Measurements from ENCODE around the gene DLGAP4. TPM values are rescaled to one million over a fixed set of nuclear protein-coding genes. Genes with fewer than 3 reads are reported as not detected.

The DLGAP4 gene
- total and polyA plus RNA-seq, 7 experiments from 2014 or later = 15.0 to 40.2 (median 35.3) TPM

- Mint-ChIP-seq H3K4me3 (no peak overlapping the region), H3K36me3 (no peaks in the 10 kb centered on the region), H3K4me1 (peaks cover 0 to 8% (median 4%) of the 10 kb centered on the region in 7 donors), H3K27me3 (peaks cover 0 to 14% (median 5%) of the 10 kb centered on the region in 5 donors), H3K9me3 (peaks cover 0 to 2% (median 0%) of the 10 kb centered on the region in 11 donors), H3K27ac (no peak overlapping the region)
- H3K27ac ChIP-seq (ENCODE audit: low read depth, low read length) = no peak overlapping the region
- no peaks in the 10 kb centered on the region for H3K4me1 ChIP-seq (ENCODE audit: control insufficient read depth in 2 of 2, insufficient read depth in 2 of 2, low read length in 2 of 2)
- DNase-seq (no peak), ATAC-seq (no peak)
- ChIA-PET CTCF (interaction anchor here (1.6 to 3.8 kb wide), 3 partner anchors 227 to 448 kb away, joined by 6 to 24 read pairs (median 15); no protein-coding TSS in a partner anchor), POLR2A (no interaction called here)
- no peaks in the 10 kb centered on the region for H3K27me3 ChIP-seq (ENCODE audit: control insufficient read depth in 2 of 2, insufficient read depth in 2 of 2, low read length in 2 of 2)
- intact Hi-C loops (cut with micrococcal nuclease) = no loop called here
- no peak overlapping the region for H3K4me3 ChIP-seq (ENCODE audit: low read length)
- no peaks in the 10 kb centered on the region for H3K36me3 ChIP-seq (ENCODE audit: control insufficient read depth in 2 of 3, insufficient read depth in 3 of 3, low read length in 3 of 3)
- H3K9me3 ChIP-seq (ENCODE audit: control insufficient read depth in 2 of 3, low read length in 3 of 3) = no peaks in the 10 kb centered on the region
Measured at GRCh38 chr20:36440370-36441026, 134.4 kb downstream of the DLGAP4 start.

GRCh38 chr20:36441027-36441414 is 134.9 kb downstream of the DLGAP4 start:
- Mint-ChIP-seq H3K27me3 (peaks cover 0 to 19% (median 10%) of the 10 kb centered on the region in 5 donors), H3K27ac (no peak overlapping the region), H3K36me3 (peaks cover 0 to 1% (median 0%) of the 10 kb centered on the region in 5 donors), H3K9me3 (peaks cover 0 to 2% (median 0%) of the 10 kb centered on the region in 11 donors), H3K4me3 (no peak overlapping the region), H3K4me1 (peaks cover 0 to 8% (median 4%) of the 10 kb centered on the region in 7 donors)
- no peak for DNase-seq
- Histone ChIP-seq H3K27me3 (ENCODE audit: control insufficient read depth in 2 of 2, insufficient read depth in 2 of 2, low read length in 2 of 2) (no peaks in the 10 kb centered on the region), H3K4me1 (ENCODE audit: control insufficient read depth in 2 of 2, insufficient read depth in 2 of 2, low read length in 2 of 2) (no peaks in the 10 kb centered on the region), H3K9me3 (ENCODE audit: control insufficient read depth in 2 of 3, low read length in 3 of 3) (no peaks in the 10 kb centered on the region), H3K36me3 (ENCODE audit: control insufficient read depth in 2 of 3, insufficient read depth in 3 of 3, low read length in 3 of 3) (no peaks in the 10 kb centered on the region), H3K4me3 (ENCODE audit: low read length) (no peak overlapping the region), H3K27ac (ENCODE audit: low read depth, low read length) (no peak overlapping the region)
- intact Hi-C loops (cut with micrococcal nuclease) = no loop called here
- CTCF ChIA-PET = interaction anchor here (3.8 kb wide), 1 partner anchor 238 kb away, joined by 24 read pairs; no protein-coding TSS in a partner anchor
- POLR2A ChIA-PET = no interaction called here
- ATAC-seq = no peak

GRCh38 chr20:36441416-36441815 is 135.3 kb downstream of the DLGAP4 start:
- H3K27ac ChIP-seq (ENCODE audit: low read depth, low read length) = no peak overlapping the region
- Mint-ChIP-seq H3K4me1 (peaks cover 0 to 8% (median 4%) of the 10 kb centered on the region in 7 donors), H3K27me3 (peaks cover 0 to 21% (median 12%) of the 10 kb centered on the region in 5 donors), H3K27ac (no peak overlapping the region), H3K4me3 (no peak overlapping the region), H3K36me3 (peaks cover 0 to 3% (median 0%) of the 10 kb centered on the region in 5 donors), H3K9me3 (peaks cover 0 to 2% (median 0%) of the 10 kb centered on the region in 11 donors)
- DNase-seq = no peak
- H3K4me3 ChIP-seq (ENCODE audit: low read length) = no peak overlapping the region
- H3K9me3 ChIP-seq (ENCODE audit: control insufficient read depth in 2 of 3, low read length in 3 of 3) = no peaks in the 10 kb centered on the region
- POLR2A ChIA-PET = no interaction called here
- H3K27me3 ChIP-seq (ENCODE audit: control insufficient read depth in 2 of 2, insufficient read depth in 2 of 2, low read length in 2 of 2) = no peaks in the 10 kb centered on the region
- intact Hi-C loops (cut with micrococcal nuclease) = no loop called here
- H3K36me3 ChIP-seq (ENCODE audit: control insufficient read depth in 2 of 3, insufficient read depth in 3 of 3, low read length in 3 of 3) = no peaks in the 10 kb centered on the region
- H3K4me1 ChIP-seq (ENCODE audit: control insufficient read depth in 2 of 2, insufficient read depth in 2 of 2, low read length in 2 of 2) = no peaks in the 10 kb centered on the region
- ATAC-seq = no peak
- CTCF ChIA-PET = interaction anchor here (3.8 kb wide), 1 partner anchor 239 kb away, joined by 24 read pairs; no protein-coding TSS in a partner anchor

GRCh38 chr20:36445847-36446246 is 139.7 kb downstream of the DLGAP4 start:
- no peak for DNase-seq
- Histone ChIP-seq H3K36me3 (ENCODE audit: control insufficient read depth in 2 of 3, insufficient read depth in 3 of 3, low read length in 3 of 3) (no peaks in the 10 kb centered on the region), H3K27me3 (ENCODE audit: control insufficient read depth in 2 of 2, insufficient read depth in 2 of 2, low read length in 2 of 2) (no peaks in the 10 kb centered on the region), H3K4me3 (ENCODE audit: low read length) (no peak overlapping the region), H3K27ac (ENCODE audit: low read depth, low read length) (no peak overlapping the region), H3K9me3 (ENCODE audit: control insufficient read depth in 2 of 3, low read length in 3 of 3) (no peaks in the 10 kb centered on the region), H3K4me1 (ENCODE audit: control insufficient read depth in 2 of 2, insufficient read depth in 2 of 2, low read length in 2 of 2) (no peaks in the 10 kb centered on the region)
- ChIA-PET POLR2A (no interaction called here), CTCF (interaction anchor here (1.6 kb wide), 1 partner anchor 246 kb away, joined by 4 read pairs; no protein-coding TSS in a partner anchor)
- intact Hi-C loops (cut with micrococcal nuclease) = no loop called here
- no peak for ATAC-seq
- H3K27me3 Mint-ChIP-seq = peaks cover 0 to 18% (median 5%) of the 10 kb centered on the region in 5 donors
- H3K9me3 Mint-ChIP-seq = peaks cover 0 to 2% (median 0%) of the 10 kb centered on the region in 11 donors
- no peak overlapping the region for H3K27ac Mint-ChIP-seq
- no peak overlapping the region for H3K4me3 Mint-ChIP-seq
- H3K4me1 Mint-ChIP-seq = peaks cover 0 to 5% (median 0%) of the 10 kb centered on the region in 7 donors
- H3K36me3 Mint-ChIP-seq = peaks cover 0 to 3% (median 0%) of the 10 kb centered on the region in 5 donors

- ATAC-seq (no peak), DNase-seq (no peak)
- intact Hi-C loops (cut with micrococcal nuclease) = no loop called here
- Mint-ChIP-seq H3K27ac (no peak overlapping the region), H3K36me3 (peaks cover 0 to 3% (median 0%) of the 10 kb centered on the region in 5 donors), H3K4me1 (peaks cover 0 to 5% (median 0%) of the 10 kb centered on the region in 7 donors), H3K4me3 (no peak overlapping the region), H3K27me3 (peaks cover 0 to 11% (median 4%) of the 10 kb centered on the region in 5 donors), H3K9me3 (peaks cover 0 to 2% (median 0%) of the 10 kb centered on the region in 11 donors)
- H3K36me3 ChIP-seq (ENCODE audit: control insufficient read depth in 2 of 3, insufficient read depth in 3 of 3, low read length in 3 of 3) = no peaks in the 10 kb centered on the region
- H3K4me3 ChIP-seq (ENCODE audit: low read length) = no peak overlapping the region
- POLR2A ChIA-PET = no interaction called here
- H3K4me1 ChIP-seq (ENCODE audit: control insufficient read depth in 2 of 2, insufficient read depth in 2 of 2, low read length in 2 of 2) = no peaks in the 10 kb centered on the region
- H3K27ac ChIP-seq (ENCODE audit: low read depth, low read length) = no peak overlapping the region
- no peaks in the 10 kb centered on the region for H3K27me3 ChIP-seq (ENCODE audit: control insufficient read depth in 2 of 2, insufficient read depth in 2 of 2, low read length in 2 of 2)
- CTCF ChIA-PET = interaction anchor here (0.9 to 1.6 kb wide), 2 partner anchors 9 to 247 kb away, joined by 3 to 4 read pairs; no protein-coding TSS in a partner anchor
- H3K9me3 ChIP-seq (ENCODE audit: control insufficient read depth in 2 of 3, low read length in 3 of 3) = no peaks in the 10 kb centered on the region
Measured at GRCh38 chr20:36446557-36446956, 140.4 kb downstream of the DLGAP4 start.

- Histone ChIP-seq H3K36me3 (ENCODE audit: control insufficient read depth in 2 of 3, insufficient read depth in 3 of 3, low read length in 3 of 3) (no peaks in the 10 kb centered on the region), H3K4me3 (ENCODE audit: low read length) (no peak overlapping the region), H3K27me3 (ENCODE audit: control insufficient read depth in 2 of 2, insufficient read depth in 2 of 2, low read length in 2 of 2) (no peaks in the 10 kb centered on the region), H3K27ac (ENCODE audit: low read depth, low read length) (no peak overlapping the region), H3K4me1 (ENCODE audit: control insufficient read depth in 2 of 2, insufficient read depth in 2 of 2, low read length in 2 of 2) (no peaks in the 10 kb centered on the region), H3K9me3 (ENCODE audit: control insufficient read depth in 2 of 3, low read length in 3 of 3) (no peaks in the 10 kb centered on the region)
- intact Hi-C loops (cut with micrococcal nuclease) = no loop called here
- Mint-ChIP-seq H3K27ac (no peak overlapping the region), H3K27me3 (peaks cover 0 to 9% (median 2%) of the 10 kb centered on the region in 5 donors), H3K9me3 (peaks cover 0 to 2% (median 0%) of the 10 kb centered on the region in 11 donors), H3K4me3 (no peak overlapping the region), H3K4me1 (peaks cover 0 to 5% (median 0%) of the 10 kb centered on the region in 7 donors), H3K36me3 (peaks cover 0 to 3% (median 0%) of the 10 kb centered on the region in 5 donors)
- POLR2A ChIA-PET = no interaction called here
- no peak for DNase-seq
- CTCF ChIA-PET = interaction anchor here (0.9 to 1.6 kb wide), 2 partner anchors 10 to 247 kb away, joined by 3 to 4 read pairs; no protein-coding TSS in a partner anchor
- ATAC-seq = no peak
Measured at GRCh38 chr20:36447101-36447500, 141.0 kb downstream of the DLGAP4 start.

All from naive thymus-derived CD4-positive, alpha-beta T cell (primary cell).